Islet of Langerhans (tissue), 1 donor: Measurements from ENCODE around the gene EEF1AKMT3.

Source experiments
- FAIRE-seq: peaks from one replicate; lab custom pipeline; 2011; peaks lifted over from hg19 to GRCh38; lab: Jason Lieb, UNC

Gene EEF1AKMT3

GRCh38 chr12:57751432-57751787, 21.0 kb upstream of the EEF1AKMT3 start:
- FAIRE-seq, result no peak

GRCh38 chr12:57751788-57752667, 20.4 kb upstream of the EEF1AKMT3 start, which contains the start of gene CDK4:
TSS of gene CDK4 (minus strand) at chr12:57752310. CDS start at chr12:57751717, 593 bp downstream.
- FAIRE-seq, result peak; percentile 36

GRCh38 chr12:57752668-57753000, 19.8 kb upstream of the EEF1AKMT3 start:
- FAIRE-seq, result no peak

GRCh38 chr12:57753756-57754337, 18.6 kb upstream of the EEF1AKMT3 start:
- no peak for FAIRE-seq

GRCh38 chr12:57754411-57755193, 17.8 kb upstream of the EEF1AKMT3 start, which contains the start of gene MARCHF9:
TSS of gene MARCHF9 (plus strand) at chr12:57755103. CDS start at chr12:57755529, 426 bp downstream.
- no peak for FAIRE-seq

- FAIRE-seq, result no peak
Measured at GRCh38 chr12:57755194-57755453, 17.3 kb upstream of the EEF1AKMT3 start.

GRCh38 chr12:57755454-57756372, 16.7 kb upstream of the EEF1AKMT3 start:
- no peak for FAIRE-seq

- FAIRE-seq, result no peak
Measured at GRCh38 chr12:57756406-57757341, 15.7 kb upstream of the EEF1AKMT3 start.

GRCh38 chr12:57757771-57758170, 14.6 kb upstream of the EEF1AKMT3 start:
- FAIRE-seq, result no peak

GRCh38 chr12:57758552-57759359, 13.7 kb upstream of the EEF1AKMT3 start:
- FAIRE-seq, result no peak

- no peak for FAIRE-seq
Measured at GRCh38 chr12:57759360-57759980, 12.9 kb upstream of the EEF1AKMT3 start.

GRCh38 chr12:57760347-57760982, 11.9 kb upstream of the EEF1AKMT3 start:
- no peak for FAIRE-seq

GRCh38 chr12:57761391-57761998, 10.9 kb upstream of the EEF1AKMT3 start:
- FAIRE-seq, result no peak

GRCh38 chr12:57762463-57762862, 10.0 kb upstream of the EEF1AKMT3 start:
- FAIRE-seq, result no peak

GRCh38 chr12:57763881-57764661, 8.3 kb upstream of the EEF1AKMT3 start:
- FAIRE-seq, result no peak

GRCh38 chr12:57764662-57765002, 7.8 kb upstream of the EEF1AKMT3 start:
- no peak for FAIRE-seq

- no peak for FAIRE-seq
Measured at GRCh38 chr12:57765003-57765697, 7.3 kb upstream of the EEF1AKMT3 start.
